WTC11 (cell line): Measurements from ENCODE around the gene GTPBP1. TPM values are rescaled to one million over a fixed set of nuclear protein-coding genes. Genes with fewer than 3 reads are reported as not detected.

ENCODE experiments used
- ATAC-seq: fragments of 200-7000 bp; cut with Tn5 transposase; 2 replicates; pipeline ENCODE4 v1.10.0; 2021; ENCODE audit warnings: mild to moderate bottlenecking, moderate library complexity
- CTCF ChIA-PET: fragments of 300-600 bp; sonication (Branson Sonifier 250); formaldehyde crosslinking; loops from one replicate; lab custom pipeline; 2021; ENCODE audit warnings: antibody characterized with exemption; lab: Charles Lee
- POLR2A ChIA-PET: fragments of 350-600 bp; sonication (Branson Sonifier 250); formaldehyde crosslinking; loops from one replicate; lab custom pipeline; 2021; ENCODE audit warnings: antibody characterized with exemption; lab: Charles Lee
- DNase-seq: peaks from one replicate; pipeline ENCODE4 v3.0.0; 2021; ENCODE audit warnings: low spot score
- H3K27ac Mint-ChIP-seq: 2 replicates; pipeline ENCODE4 v1.8.0; 2021; ENCODE audit warnings: mixed read lengths
- H3K27me3 Mint-ChIP-seq: 2 replicates; pipeline ENCODE4 v1.8.0; 2021; ENCODE audit warnings: low read depth, mild to moderate bottlenecking, moderate library complexity, mixed read lengths
- H3K36me3 Mint-ChIP-seq: 2 replicates; pipeline ENCODE4 v1.8.0; 2021; ENCODE audit warnings: mixed read lengths
- H3K4me1 Mint-ChIP-seq: 2 replicates; pipeline ENCODE4 v1.8.0; 2022; ENCODE audit warnings: mixed read lengths
- H3K4me3 Mint-ChIP-seq: 2 replicates; pipeline ENCODE4 v1.8.0; 2021; ENCODE audit warnings: mild to moderate bottlenecking, moderate library complexity, mixed read lengths
- H3K9me3 Mint-ChIP-seq: 2 replicates; pipeline ENCODE4 v1.8.0; 2021; ENCODE audit warnings: mixed read lengths
- CBFB ChIP-seq: sonication (generic); formaldehyde crosslinking; IDR thresholded peaks from 2 replicates; pipeline ENCODE4 v1.8.1; 2022; ENCODE audit warnings: mild to moderate bottlenecking, low read depth, missing genetic modification reagents
- CREM ChIP-seq: sonication (generic); formaldehyde crosslinking; IDR thresholded peaks from 2 replicates; pipeline ENCODE4 v1.8.1; 2022; ENCODE audit warnings: mild to moderate bottlenecking, missing genetic modification reagents, moderate library complexity
- ELF4 ChIP-seq: sonication (generic); formaldehyde crosslinking; IDR thresholded peaks from 2 replicates; pipeline ENCODE4 v1.8.1; 2022; ENCODE audit warnings: low read depth, mild to moderate bottlenecking, moderate library complexity, missing genetic modification reagents
- EMX1 ChIP-seq: fragments of 250-450 bp; sonication (Bioruptor Pico); IDR thresholded peaks from 2 replicates; pipeline ENCODE4 v1.8.0; 2021; ENCODE audit warnings: mild to moderate bottlenecking
- FOXJ3 ChIP-seq: sonication (generic); formaldehyde crosslinking; IDR thresholded peaks from 2 replicates; pipeline ENCODE4 v1.9.0; 2021; ENCODE audit warnings: missing genetic modification reagents, mild to moderate bottlenecking, borderline replicate concordance
- HMGA2 ChIP-seq: fragments of 250-450 bp; sonication (Bioruptor Pico); IDR thresholded peaks from 2 replicates; pipeline ENCODE4 v1.4.0; 2021; ENCODE audit warnings: mild to moderate bottlenecking, moderate library complexity
- IRF2 ChIP-seq: sonication (generic); formaldehyde crosslinking; IDR thresholded peaks from 2 replicates; pipeline ENCODE4 v1.8.0; 2022; ENCODE audit warnings: low read depth, missing genetic modification reagents, borderline replicate concordance
- NFE2L1 ChIP-seq: sonication (generic); formaldehyde crosslinking; IDR thresholded peaks from 2 replicates; pipeline ENCODE4 v1.8.1; 2023; ENCODE audit warnings: missing genetic modification reagents
- NR1H2 ChIP-seq: sonication (generic); formaldehyde crosslinking; IDR thresholded peaks from 2 replicates; pipeline ENCODE4 v1.9.0; 2021; ENCODE audit warnings: mild to moderate bottlenecking, moderate library complexity, missing genetic modification reagents
- SP1 ChIP-seq: sonication (generic); formaldehyde crosslinking; conservative IDR thresholded peaks from 2 replicates; pipeline ENCODE4 v1.8.1; 2022; ENCODE audit warnings: missing genetic modification reagents
- TEAD1 ChIP-seq: sonication (generic); formaldehyde crosslinking; IDR thresholded peaks from 2 replicates; pipeline ENCODE4 v1.8.0; 2022; ENCODE audit warnings: mild to moderate bottlenecking, missing genetic modification reagents
- TP53 ChIP-seq: sonication (generic); formaldehyde crosslinking; IDR thresholded peaks from 2 replicates; pipeline ENCODE4 v1.8.1; 2023; ENCODE audit warnings: mild to moderate bottlenecking, missing genetic modification reagents
- ZNF219 ChIP-seq: sonication (generic); formaldehyde crosslinking; IDR thresholded peaks from 2 replicates; pipeline ENCODE4 v1.8.0; 2023; ENCODE audit warnings: missing genetic modification reagents, mild to moderate bottlenecking, borderline replicate concordance
- ZNF317 ChIP-seq: sonication (generic); formaldehyde crosslinking; IDR thresholded peaks from 2 replicates; pipeline ENCODE4 v1.8.1; 2023; ENCODE audit warnings: low read depth, mild to moderate bottlenecking, moderate library complexity, missing genetic modification reagents, borderline replicate concordance
- total RNA-seq: library from RNA; stranded (reverse); gene quantifications from 3 replicates; pipeline ENCODE4 v1.2.3, GENCODE V29; 2021
- TF ChIP-seq, protein P1 (sequence below): fragments of 250-450 bp; sonication (Bioruptor Pico); IDR thresholded peaks from 2 replicates; pipeline ENCODE4 v1.9.0; 2021; ENCODE audit warnings: mild to moderate bottlenecking, borderline replicate concordance
- TF ChIP-seq, protein P2 (sequence below): sonication (generic); formaldehyde crosslinking; IDR thresholded peaks from 2 replicates; pipeline ENCODE4 v1.8.1; 2023; ENCODE audit warnings: mild to moderate bottlenecking, missing genetic modification reagents, moderate library complexity
- TF ChIP-seq, protein P3 (sequence below): sonication (generic); formaldehyde crosslinking; IDR thresholded peaks from 2 replicates; pipeline ENCODE4 v1.8.0; 2023; ENCODE audit warnings: mild to moderate bottlenecking, missing genetic modification reagents
- TF ChIP-seq, protein P4 (sequence below): sonication (generic); formaldehyde crosslinking; IDR thresholded peaks from 2 replicates; pipeline ENCODE4 v1.8.0; 2022; ENCODE audit warnings: missing genetic modification reagents
- TF ChIP-seq, protein P5 (sequence below): sonication (generic); formaldehyde crosslinking; IDR thresholded peaks from 2 replicates; pipeline ENCODE4 v1.8.1; 2023; ENCODE audit warnings: mild to moderate bottlenecking, moderate library complexity, missing genetic modification reagents
- TF ChIP-seq, protein P6 (sequence below): fragments of 250-450 bp; sonication (Bioruptor Pico); IDR thresholded peaks from 2 replicates; pipeline ENCODE4 v2.1.2; 2022; ENCODE audit warnings: mild to moderate bottlenecking, moderate library complexity
- TF ChIP-seq, protein P7 (sequence below): sonication (generic); formaldehyde crosslinking; IDR thresholded peaks from 2 replicates; pipeline ENCODE4 v1.8.1; 2022; ENCODE audit warnings: low read depth, missing genetic modification reagents, borderline replicate concordance

Gene GTPBP1
- total RNA-seq, 1 experiment from 2014 or later: 108 TPM

DNA sequence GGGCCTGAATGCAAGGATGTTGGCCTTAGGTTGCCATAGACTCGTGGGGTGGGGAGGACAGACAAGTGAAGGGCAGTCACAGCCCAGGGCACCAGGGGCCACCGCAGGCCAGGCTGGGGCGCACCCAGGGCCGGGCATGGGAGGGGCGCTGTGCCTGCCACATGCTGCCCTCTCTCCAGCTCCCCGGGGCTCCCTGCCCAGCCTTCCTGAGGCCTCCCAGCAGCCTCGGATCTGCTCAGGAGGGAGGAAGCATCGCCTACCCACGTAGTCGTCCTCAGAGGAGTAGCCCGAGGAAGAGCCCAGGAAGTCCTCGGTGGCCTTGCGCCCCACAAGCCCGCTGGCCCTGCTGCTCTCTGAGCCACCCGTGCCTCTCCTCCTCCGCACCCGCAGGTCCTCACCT is 44.9 kb downstream of the GTPBP1 start (continued):
- TF ChIP-seq, protein P1, sequence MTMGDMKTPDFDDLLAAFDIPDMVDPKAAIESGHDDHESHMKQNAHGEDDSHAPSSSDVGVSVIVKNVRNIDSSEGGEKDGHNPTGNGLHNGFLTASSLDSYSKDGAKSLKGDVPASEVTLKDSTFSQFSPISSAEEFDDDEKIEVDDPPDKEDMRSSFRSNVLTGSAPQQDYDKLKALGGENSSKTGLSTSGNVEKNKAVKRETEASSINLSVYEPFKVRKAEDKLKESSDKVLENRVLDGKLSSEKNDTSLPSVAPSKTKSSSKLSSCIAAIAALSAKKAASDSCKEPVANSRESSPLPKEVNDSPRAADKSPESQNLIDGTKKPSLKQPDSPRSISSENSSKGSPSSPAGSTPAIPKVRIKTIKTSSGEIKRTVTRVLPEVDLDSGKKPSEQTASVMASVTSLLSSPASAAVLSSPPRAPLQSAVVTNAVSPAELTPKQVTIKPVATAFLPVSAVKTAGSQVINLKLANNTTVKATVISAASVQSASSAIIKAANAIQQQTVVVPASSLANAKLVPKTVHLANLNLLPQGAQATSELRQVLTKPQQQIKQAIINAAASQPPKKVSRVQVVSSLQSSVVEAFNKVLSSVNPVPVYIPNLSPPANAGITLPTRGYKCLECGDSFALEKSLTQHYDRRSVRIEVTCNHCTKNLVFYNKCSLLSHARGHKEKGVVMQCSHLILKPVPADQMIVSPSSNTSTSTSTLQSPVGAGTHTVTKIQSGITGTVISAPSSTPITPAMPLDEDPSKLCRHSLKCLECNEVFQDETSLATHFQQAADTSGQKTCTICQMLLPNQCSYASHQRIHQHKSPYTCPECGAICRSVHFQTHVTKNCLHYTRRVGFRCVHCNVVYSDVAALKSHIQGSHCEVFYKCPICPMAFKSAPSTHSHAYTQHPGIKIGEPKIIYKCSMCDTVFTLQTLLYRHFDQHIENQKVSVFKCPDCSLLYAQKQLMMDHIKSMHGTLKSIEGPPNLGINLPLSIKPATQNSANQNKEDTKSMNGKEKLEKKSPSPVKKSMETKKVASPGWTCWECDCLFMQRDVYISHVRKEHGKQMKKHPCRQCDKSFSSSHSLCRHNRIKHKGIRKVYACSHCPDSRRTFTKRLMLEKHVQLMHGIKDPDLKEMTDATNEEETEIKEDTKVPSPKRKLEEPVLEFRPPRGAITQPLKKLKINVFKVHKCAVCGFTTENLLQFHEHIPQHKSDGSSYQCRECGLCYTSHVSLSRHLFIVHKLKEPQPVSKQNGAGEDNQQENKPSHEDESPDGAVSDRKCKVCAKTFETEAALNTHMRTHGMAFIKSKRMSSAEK: no peak
- TF ChIP-seq FOXJ3 (CRISPR knock-in tag) (no peak), NFE2L1 (CRISPR knock-in tag) (no peak), IRF2 (CRISPR knock-in tag) (no peak), TP53 (CRISPR knock-in tag) (no peak), ELF4 (no peak), HMGA2 (CRISPR knock-in tag) (no peak), NR1H2 (no peak), EMX1 (CRISPR knock-in tag) (no peak), SP1 (CRISPR knock-in tag) (no peak), ZNF219 (CRISPR knock-in tag) (no peak)
- TF ChIP-seq, protein P2, sequence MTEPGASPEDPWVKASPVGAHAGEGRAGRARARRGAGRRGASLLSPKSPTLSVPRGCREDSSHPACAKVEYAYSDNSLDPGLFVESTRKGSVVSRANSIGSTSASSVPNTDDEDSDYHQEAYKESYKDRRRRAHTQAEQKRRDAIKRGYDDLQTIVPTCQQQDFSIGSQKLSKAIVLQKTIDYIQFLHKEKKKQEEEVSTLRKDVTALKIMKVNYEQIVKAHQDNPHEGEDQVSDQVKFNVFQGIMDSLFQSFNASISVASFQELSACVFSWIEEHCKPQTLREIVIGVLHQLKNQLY (CRISPR knock-in tag): no peak
- TF ChIP-seq, protein P3, sequence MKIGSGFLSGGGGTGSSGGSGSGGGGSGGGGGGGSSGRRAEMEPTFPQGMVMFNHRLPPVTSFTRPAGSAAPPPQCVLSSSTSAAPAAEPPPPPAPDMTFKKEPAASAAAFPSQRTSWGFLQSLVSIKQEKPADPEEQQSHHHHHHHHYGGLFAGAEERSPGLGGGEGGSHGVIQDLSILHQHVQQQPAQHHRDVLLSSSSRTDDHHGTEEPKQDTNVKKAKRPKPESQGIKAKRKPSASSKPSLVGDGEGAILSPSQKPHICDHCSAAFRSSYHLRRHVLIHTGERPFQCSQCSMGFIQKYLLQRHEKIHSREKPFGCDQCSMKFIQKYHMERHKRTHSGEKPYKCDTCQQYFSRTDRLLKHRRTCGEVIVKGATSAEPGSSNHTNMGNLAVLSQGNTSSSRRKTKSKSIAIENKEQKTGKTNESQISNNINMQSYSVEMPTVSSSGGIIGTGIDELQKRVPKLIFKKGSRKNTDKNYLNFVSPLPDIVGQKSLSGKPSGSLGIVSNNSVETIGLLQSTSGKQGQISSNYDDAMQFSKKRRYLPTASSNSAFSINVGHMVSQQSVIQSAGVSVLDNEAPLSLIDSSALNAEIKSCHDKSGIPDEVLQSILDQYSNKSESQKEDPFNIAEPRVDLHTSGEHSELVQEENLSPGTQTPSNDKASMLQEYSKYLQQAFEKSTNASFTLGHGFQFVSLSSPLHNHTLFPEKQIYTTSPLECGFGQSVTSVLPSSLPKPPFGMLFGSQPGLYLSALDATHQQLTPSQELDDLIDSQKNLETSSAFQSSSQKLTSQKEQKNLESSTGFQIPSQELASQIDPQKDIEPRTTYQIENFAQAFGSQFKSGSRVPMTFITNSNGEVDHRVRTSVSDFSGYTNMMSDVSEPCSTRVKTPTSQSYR (CRISPR knock-in tag): no peak
- TF ChIP-seq, protein P4, sequence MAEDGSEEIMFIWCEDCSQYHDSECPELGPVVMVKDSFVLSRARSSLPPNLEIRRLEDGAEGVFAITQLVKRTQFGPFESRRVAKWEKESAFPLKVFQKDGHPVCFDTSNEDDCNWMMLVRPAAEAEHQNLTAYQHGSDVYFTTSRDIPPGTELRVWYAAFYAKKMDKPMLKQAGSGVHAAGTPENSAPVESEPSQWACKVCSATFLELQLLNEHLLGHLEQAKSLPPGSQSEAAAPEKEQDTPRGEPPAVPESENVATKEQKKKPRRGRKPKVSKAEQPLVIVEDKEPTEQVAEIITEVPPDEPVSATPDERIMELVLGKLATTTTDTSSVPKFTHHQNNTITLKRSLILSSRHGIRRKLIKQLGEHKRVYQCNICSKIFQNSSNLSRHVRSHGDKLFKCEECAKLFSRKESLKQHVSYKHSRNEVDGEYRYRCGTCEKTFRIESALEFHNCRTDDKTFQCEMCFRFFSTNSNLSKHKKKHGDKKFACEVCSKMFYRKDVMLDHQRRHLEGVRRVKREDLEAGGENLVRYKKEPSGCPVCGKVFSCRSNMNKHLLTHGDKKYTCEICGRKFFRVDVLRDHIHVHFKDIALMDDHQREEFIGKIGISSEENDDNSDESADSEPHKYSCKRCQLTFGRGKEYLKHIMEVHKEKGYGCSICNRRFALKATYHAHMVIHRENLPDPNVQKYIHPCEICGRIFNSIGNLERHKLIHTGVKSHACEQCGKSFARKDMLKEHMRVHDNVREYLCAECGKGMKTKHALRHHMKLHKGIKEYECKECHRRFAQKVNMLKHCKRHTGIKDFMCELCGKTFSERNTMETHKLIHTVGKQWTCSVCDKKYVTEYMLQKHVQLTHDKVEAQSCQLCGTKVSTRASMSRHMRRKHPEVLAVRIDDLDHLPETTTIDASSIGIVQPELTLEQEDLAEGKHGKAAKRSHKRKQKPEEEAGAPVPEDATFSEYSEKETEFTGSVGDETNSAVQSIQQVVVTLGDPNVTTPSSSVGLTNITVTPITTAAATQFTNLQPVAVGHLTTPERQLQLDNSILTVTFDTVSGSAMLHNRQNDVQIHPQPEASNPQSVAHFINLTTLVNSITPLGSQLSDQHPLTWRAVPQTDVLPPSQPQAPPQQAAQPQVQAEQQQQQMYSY (CRISPR knock-in tag): no peak
- TF ChIP-seq, all 79 proteins: peak for 0

DNA sequence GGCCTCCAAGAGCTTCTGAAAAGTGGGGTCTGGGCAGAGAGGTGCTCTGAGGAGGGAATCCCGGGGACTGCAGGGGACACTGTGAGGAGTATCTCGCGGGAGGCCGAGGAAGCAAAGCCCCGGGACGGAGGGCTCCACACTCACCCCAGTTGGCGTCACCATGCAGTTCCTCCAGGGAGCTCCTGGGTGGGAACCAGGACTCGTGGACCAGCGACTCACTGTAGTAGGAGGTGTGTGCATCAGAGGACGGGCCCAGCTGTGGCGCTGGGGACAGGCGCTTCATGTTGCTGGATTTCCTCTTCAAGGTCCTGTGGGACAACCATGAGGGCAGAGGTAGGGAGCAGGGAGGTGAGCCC is 45.3 kb downstream of the GTPBP1 start:
- Mint-ChIP-seq H3K36me3 (peaks cover 6% of the 10 kb centered on the region), H3K27me3 (no peaks in the 10 kb centered on the region; the same call in 1 of the 2 replicates), H3K4me3 (no peak overlapping the region), H3K9me3 (no peaks in the 10 kb centered on the region), H3K4me1 (peaks cover 15% of the 10 kb centered on the region), H3K27ac (no peak overlapping the region)
- ATAC-seq (no peak), DNase-seq (no peak)
- ChIA-PET CTCF (interaction anchor here (2.7 to 2.8 kb wide), 2 partner anchors 15 to 17 kb away, joined by 10 to 11 read pairs; no protein-coding TSS in a partner anchor), POLR2A (no interaction called here)
- TF ChIP-seq, protein P5, sequence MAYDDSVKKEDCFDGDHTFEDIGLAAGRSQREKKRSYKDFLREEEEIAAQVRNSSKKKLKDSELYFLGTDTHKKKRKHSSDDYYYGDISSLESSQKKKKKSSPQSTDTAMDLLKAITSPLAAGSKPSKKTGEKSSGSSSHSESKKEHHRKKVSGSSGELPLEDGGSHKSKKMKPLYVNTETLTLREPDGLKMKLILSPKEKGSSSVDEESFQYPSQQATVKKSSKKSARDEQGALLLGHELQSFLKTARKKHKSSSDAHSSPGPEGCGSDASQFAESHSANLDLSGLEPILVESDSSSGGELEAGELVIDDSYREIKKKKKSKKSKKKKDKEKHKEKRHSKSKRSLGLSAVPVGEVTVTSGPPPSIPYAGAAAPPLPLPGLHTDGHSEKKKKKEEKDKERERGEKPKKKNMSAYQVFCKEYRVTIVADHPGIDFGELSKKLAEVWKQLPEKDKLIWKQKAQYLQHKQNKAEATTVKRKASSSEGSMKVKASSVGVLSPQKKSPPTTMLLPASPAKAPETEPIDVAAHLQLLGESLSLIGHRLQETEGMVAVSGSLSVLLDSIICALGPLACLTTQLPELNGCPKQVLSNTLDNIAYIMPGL (CRISPR knock-in tag): no peak
- TF ChIP-seq, protein P6, sequence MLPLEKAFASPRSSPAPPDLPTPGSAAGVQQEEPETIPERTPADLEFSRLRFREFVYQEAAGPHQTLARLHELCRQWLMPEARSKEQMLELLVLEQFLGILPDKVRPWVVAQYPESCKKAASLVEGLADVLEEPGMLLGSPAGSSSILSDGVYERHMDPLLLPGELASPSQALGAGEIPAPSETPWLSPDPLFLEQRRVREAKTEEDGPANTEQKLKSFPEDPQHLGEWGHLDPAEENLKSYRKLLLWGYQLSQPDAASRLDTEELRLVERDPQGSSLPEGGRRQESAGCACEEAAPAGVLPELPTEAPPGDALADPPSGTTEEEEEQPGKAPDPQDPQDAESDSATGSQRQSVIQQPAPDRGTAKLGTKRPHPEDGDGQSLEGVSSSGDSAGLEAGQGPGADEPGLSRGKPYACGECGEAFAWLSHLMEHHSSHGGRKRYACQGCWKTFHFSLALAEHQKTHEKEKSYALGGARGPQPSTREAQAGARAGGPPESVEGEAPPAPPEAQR (CRISPR knock-in tag): no peak
- no peak for TF ChIP-seq TEAD1 (CRISPR knock-in tag)
- TF ChIP-seq CBFB (CRISPR knock-in tag): no peak
- TF ChIP-seq ZNF317: no peak
- no peak for TF ChIP-seq NFE2L1 (CRISPR knock-in tag)
- TF ChIP-seq CREM (CRISPR knock-in tag): no peak
- TF ChIP-seq, protein P7, sequence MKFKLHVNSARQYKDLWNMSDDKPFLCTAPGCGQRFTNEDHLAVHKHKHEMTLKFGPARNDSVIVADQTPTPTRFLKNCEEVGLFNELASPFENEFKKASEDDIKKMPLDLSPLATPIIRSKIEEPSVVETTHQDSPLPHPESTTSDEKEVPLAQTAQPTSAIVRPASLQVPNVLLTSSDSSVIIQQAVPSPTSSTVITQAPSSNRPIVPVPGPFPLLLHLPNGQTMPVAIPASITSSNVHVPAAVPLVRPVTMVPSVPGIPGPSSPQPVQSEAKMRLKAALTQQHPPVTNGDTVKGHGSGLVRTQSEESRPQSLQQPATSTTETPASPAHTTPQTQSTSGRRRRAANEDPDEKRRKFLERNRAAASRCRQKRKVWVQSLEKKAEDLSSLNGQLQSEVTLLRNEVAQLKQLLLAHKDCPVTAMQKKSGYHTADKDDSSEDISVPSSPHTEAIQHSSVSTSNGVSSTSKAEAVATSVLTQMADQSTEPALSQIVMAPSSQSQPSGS: no peak
- TF ChIP-seq IRF2 (CRISPR knock-in tag): no peak
